SK-N-SH treated with all-trans-retinoic acid at 6 μM for 48 hours (cell line): Measurements from ENCODE around the gene FLT1.

Source experiments
- ATAC-seq: fragments of 200-7000 bp; cut with Tn5 transposase; 3 replicates; pipeline ENCODE4 v1.9.1; 2020; ENCODE audit warnings: mild to moderate bottlenecking, moderate library complexity
- ARNTL ChIP-seq: fragments of 450-650 bp; formaldehyde crosslinking; IDR thresholded peaks from 2 replicates; pipeline ENCODE4 v1.5.0; 2020; ENCODE audit warnings: low read depth, mild to moderate bottlenecking, moderate library complexity, borderline replicate concordance
- BACH2 ChIP-seq: fragments of 250-450 bp; sonication (Bioruptor Pico); IDR thresholded peaks from 2 replicates; pipeline ENCODE4 v1.9.0; 2021; ENCODE audit warnings: mild to moderate bottlenecking, borderline replicate concordance
- CREB5 ChIP-seq: fragments of 250-450 bp; sonication (Bioruptor Pico); IDR thresholded peaks from 2 replicates; pipeline ENCODE4 v1.5.1; 2020; ENCODE audit warnings: low read depth, mild to moderate bottlenecking, moderate library complexity
- CSDC2 ChIP-seq: fragments of 250-450 bp; sonication (Bioruptor Pico); IDR thresholded peaks from 2 replicates; pipeline ENCODE4 v1.5.0; 2020; ENCODE audit warnings: mild to moderate bottlenecking, moderate library complexity
- ESRRG ChIP-seq: fragments of 250-450 bp; sonication (Bioruptor Pico); IDR thresholded peaks from 2 replicates; pipeline ENCODE4 v1.6.1; 2021; ENCODE audit warnings: mild to moderate bottlenecking
- GLIS3 ChIP-seq: fragments of 250-450 bp; sonication (Bioruptor Pico); IDR thresholded peaks from 2 replicates; pipeline ENCODE4 v1.5.0; 2020; ENCODE audit warnings: mild to moderate bottlenecking, moderate library complexity
- ISL1 ChIP-seq: fragments of 250-450 bp; sonication (Bioruptor Pico); IDR thresholded peaks from 2 replicates; pipeline ENCODE4 v2.1.2; 2022; ENCODE audit warnings: mild to moderate bottlenecking, moderate library complexity
- OSR1 ChIP-seq: fragments of 250-450 bp; sonication (Bioruptor Pico); IDR thresholded peaks from 2 replicates; pipeline ENCODE4 v1.8.0; 2022; ENCODE audit warnings: moderate library complexity, mild to moderate bottlenecking, inconsistent platforms
- POU6F1 ChIP-seq: fragments of 250-450 bp; sonication (Bioruptor Pico); IDR thresholded peaks from 2 replicates; pipeline ENCODE4 v1.8.0; 2021; ENCODE audit warnings: low read depth, mild to moderate bottlenecking, moderate library complexity, borderline replicate concordance
- PPARA ChIP-seq: fragments of 250-450 bp; sonication (Bioruptor Pico); IDR thresholded peaks from 2 replicates; pipeline ENCODE4 v1.5.0; 2020; ENCODE audit warnings: mild to moderate bottlenecking, borderline replicate concordance
- RARB ChIP-seq: fragments of 250-450 bp; sonication (Bioruptor Pico); IDR thresholded peaks from 2 replicates; pipeline ENCODE4 v1.8.0; 2021; ENCODE audit warnings: mild to moderate bottlenecking, moderate library complexity
- SNAI2 ChIP-seq: fragments of 250-450 bp; sonication (Bioruptor Pico); IDR thresholded peaks from 2 replicates; pipeline ENCODE4 v1.5.0; 2020; ENCODE audit warnings: mild to moderate bottlenecking, moderate library complexity
- TCF4 ChIP-seq: fragments of 250-450 bp; sonication (Bioruptor Pico); IDR thresholded peaks from 2 replicates; pipeline ENCODE4 v1.8.0; 2021; ENCODE audit warnings: mild to moderate bottlenecking, moderate library complexity, borderline replicate concordance
- TOX ChIP-seq: fragments of 250-450 bp; sonication (Bioruptor Pico); IDR thresholded peaks from 2 replicates; pipeline ENCODE4 v1.8.0; 2021; ENCODE audit warnings: mild to moderate bottlenecking, moderate library complexity, borderline replicate concordance
- TSHZ2 ChIP-seq: fragments of 250-450 bp; sonication (Bioruptor Pico); IDR thresholded peaks from 2 replicates; pipeline ENCODE4 v1.5.0; 2020; ENCODE audit warnings: mild to moderate bottlenecking, moderate library complexity
- ZC3H10 ChIP-seq: fragments of 250-450 bp; sonication (Bioruptor Pico); IDR thresholded peaks from 2 replicates; pipeline ENCODE4 v1.5.1; 2021; ENCODE audit warnings: mild to moderate bottlenecking, moderate library complexity
- ZFP3 ChIP-seq: fragments of 250-450 bp; sonication (Bioruptor Pico); IDR thresholded peaks from 2 replicates; pipeline ENCODE4 v1.5.0; 2020; ENCODE audit warnings: mild to moderate bottlenecking, moderate library complexity
- ZFP30 ChIP-seq: fragments of 450-650 bp; formaldehyde crosslinking; IDR thresholded peaks from 2 replicates; pipeline ENCODE4 v1.5.0; 2022; ENCODE audit warnings: mild to moderate bottlenecking, moderate library complexity
- ZNF565 ChIP-seq: fragments of 450-650 bp; formaldehyde crosslinking; conservative IDR thresholded peaks from 2 replicates; pipeline ENCODE4 v1.5.0; 2020; ENCODE audit warnings: low read depth, mild to moderate bottlenecking, moderate library complexity
- ZNF70 ChIP-seq: fragments of 450-650 bp; formaldehyde crosslinking; IDR thresholded peaks from 2 replicates; pipeline ENCODE4 v1.5.0; 2020; ENCODE audit warnings: mild to moderate bottlenecking, moderate library complexity
- ZNF8 ChIP-seq: fragments of 450-650 bp; formaldehyde crosslinking; IDR thresholded peaks from 2 replicates; pipeline ENCODE4 v1.5.0; 2020; ENCODE audit warnings: mild to moderate bottlenecking, moderate library complexity
- TF ChIP-seq, protein P1 (sequence below): fragments of 250-450 bp; sonication (Bioruptor Pico); IDR thresholded peaks from 2 replicates; pipeline ENCODE4 v1.8.0; 2020; ENCODE audit warnings: mild to moderate bottlenecking, moderate library complexity, borderline replicate concordance
- TF ChIP-seq, protein P2 (sequence below): fragments of 250-450 bp; sonication (Bioruptor Pico); IDR thresholded peaks from 2 replicates; pipeline ENCODE4 v1.5.1; 2021; ENCODE audit warnings: mild to moderate bottlenecking, moderate library complexity

Gene FLT1

GRCh38 chr13:28257305-28257704 lies 237.6 kb downstream of the FLT1 start:
- no peak for ATAC-seq
- TF ChIP-seq, protein P1, sequence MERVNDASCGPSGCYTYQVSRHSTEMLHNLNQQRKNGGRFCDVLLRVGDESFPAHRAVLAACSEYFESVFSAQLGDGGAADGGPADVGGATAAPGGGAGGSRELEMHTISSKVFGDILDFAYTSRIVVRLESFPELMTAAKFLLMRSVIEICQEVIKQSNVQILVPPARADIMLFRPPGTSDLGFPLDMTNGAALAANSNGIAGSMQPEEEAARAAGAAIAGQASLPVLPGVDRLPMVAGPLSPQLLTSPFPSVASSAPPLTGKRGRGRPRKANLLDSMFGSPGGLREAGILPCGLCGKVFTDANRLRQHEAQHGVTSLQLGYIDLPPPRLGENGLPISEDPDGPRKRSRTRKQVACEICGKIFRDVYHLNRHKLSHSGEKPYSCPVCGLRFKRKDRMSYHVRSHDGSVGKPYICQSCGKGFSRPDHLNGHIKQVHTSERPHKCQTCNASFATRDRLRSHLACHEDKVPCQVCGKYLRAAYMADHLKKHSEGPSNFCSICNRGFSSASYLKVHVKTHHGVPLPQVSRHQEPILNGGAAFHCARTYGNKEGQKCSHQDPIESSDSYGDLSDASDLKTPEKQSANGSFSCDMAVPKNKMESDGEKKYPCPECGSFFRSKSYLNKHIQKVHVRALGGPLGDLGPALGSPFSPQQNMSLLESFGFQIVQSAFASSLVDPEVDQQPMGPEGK (CRISPR knock-in tag), result no peak
- no peak for TF ChIP-seq ZNF565
- TF ChIP-seq RARB (CRISPR knock-in tag), result no peak
- no peak for TF ChIP-seq SNAI2 (CRISPR knock-in tag)
- TF ChIP-seq GLIS3 (CRISPR knock-in tag), result no peak
- TF ChIP-seq TSHZ2 (CRISPR knock-in tag), result no peak
- TF ChIP-seq CSDC2 (CRISPR knock-in tag), result no peak
- TF ChIP-seq CREB5 (CRISPR knock-in tag), result no peak
- no peak for TF ChIP-seq POU6F1 (CRISPR knock-in tag)
- TF ChIP-seq TCF4, result no peak
- TF ChIP-seq ZNF70 (CRISPR knock-in tag), result no peak
- no peak for TF ChIP-seq OSR1
- TF ChIP-seq ZC3H10, result no peak
- TF ChIP-seq ZFP30 (CRISPR knock-in tag), result no peak
- TF ChIP-seq ZFP3 (CRISPR knock-in tag), result no peak
- TF ChIP-seq PPARA (CRISPR knock-in tag), result no peak
- TF ChIP-seq ESRRG, result no peak

DNA sequence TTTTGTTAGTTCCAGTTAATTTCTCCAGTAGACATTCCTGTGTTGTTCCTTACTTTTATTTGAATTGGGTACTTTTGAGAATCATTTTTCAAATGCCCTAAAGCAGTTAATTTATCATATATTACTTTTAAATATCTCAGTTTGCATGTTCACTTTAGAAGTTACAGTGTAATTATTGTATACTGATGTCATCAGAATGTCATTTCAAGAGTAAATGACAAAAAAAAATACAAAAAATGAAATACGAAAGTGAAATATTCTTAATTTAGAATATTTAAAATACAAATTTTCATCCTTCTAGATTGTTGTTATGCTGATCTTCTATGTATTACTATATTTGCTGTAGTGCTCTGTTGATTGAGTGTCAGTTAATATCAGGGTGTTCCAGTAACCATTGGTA lies 242.4 kb downstream of the FLT1 start:
- TF ChIP-seq ZNF565 (no peak), PPARA (CRISPR knock-in tag) (no peak), ZFP30 (CRISPR knock-in tag) (no peak), TOX (no peak), ZNF70 (CRISPR knock-in tag) (no peak), ZNF8 (CRISPR knock-in tag) (no peak), ISL1 (CRISPR knock-in tag) (no peak), RARB (CRISPR knock-in tag) (no peak), OSR1 (no peak)
- TF ChIP-seq, protein P2, sequence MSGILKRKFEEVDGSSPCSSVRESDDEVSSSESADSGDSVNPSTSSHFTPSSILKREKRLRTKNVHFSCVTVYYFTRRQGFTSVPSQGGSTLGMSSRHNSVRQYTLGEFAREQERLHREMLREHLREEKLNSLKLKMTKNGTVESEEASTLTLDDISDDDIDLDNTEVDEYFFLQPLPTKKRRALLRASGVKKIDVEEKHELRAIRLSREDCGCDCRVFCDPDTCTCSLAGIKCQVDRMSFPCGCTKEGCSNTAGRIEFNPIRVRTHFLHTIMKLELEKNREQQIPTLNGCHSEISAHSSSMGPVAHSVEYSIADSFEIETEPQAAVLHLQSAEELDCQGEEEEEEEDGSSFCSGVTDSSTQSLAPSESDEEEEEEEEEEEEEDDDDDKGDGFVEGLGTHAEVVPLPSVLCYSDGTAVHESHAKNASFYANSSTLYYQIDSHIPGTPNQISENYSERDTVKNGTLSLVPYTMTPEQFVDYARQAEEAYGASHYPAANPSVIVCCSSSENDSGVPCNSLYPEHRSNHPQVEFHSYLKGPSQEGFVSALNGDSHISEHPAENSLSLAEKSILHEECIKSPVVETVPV, result no peak

DNA sequence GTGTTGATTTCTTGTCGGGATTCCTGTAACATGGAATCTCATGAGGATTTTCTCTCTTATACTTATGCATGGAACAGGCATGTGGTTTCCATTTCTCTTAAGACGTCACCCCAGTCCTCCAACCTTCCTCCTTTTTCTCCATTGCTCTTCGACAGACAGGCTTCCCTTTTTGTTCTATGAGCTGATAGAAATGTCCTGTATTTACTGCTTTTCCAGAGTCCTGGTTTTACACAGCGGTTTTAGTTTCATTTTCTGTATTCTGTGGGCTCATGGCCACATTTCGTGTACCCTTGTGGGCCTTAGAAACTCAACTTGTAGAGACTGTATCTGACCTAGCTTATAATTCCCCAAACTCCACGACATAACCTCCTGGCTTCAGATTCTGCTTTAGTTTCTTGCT lies 243.5 kb downstream of the FLT1 start:
- no peak for ATAC-seq
- TF ChIP-seq ZFP30 (CRISPR knock-in tag) (no peak), ARNTL (no peak), ZNF8 (CRISPR knock-in tag) (no peak), RARB (CRISPR knock-in tag) (no peak), TSHZ2 (CRISPR knock-in tag) (no peak), CSDC2 (CRISPR knock-in tag) (no peak), ISL1 (CRISPR knock-in tag) (no peak), GLIS3 (CRISPR knock-in tag) (no peak), ESRRG (no peak), BACH2 (no peak)
- TF ChIP-seq, protein P1 (CRISPR knock-in tag), result no peak
- TF ChIP-seq, protein P2, result no peak

More for the DNA sequence above, 242.4 kb downstream of the FLT1 start:
- ATAC-seq, result no peak
